Measurements from ENCODE around the gene AK5.

Gene AK5

DNA sequence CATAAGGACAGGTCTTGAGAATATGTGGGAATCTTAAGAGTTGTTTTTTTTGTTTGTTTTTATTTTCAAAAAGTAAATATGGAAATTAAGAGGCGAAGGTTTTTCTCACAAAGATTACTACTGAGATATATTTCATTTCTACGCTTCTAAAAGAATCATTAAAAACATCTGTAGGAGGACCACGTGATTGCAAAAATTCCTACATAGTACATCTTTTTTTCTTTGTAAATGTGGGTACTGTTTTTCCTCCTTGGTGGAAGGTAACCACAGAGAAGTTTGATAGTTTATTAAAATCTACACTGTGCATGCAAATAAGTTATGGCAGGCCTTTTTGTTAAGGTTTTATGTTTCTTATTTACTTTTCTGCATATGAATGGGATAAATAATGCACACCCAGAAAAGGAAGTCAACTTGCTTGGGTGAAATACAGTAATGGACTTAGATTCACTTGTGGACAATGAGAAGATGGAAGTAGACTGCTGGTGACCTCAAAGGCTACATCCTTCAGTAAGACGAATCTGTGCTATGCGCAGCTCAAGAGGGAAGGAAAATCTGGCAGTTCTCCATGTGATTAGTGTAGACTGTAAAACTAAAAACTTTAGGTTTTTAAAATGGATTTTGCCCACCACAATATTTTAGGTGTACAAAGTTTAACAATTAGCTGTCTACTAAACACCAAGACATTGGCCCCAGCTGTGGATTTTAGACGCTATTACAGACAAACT, 2.0 kb downstream of the AK5 start:
- H3K27ac ChIP-seq, result no peak overlapping the region
- TF ChIP-seq, protein P1, sequence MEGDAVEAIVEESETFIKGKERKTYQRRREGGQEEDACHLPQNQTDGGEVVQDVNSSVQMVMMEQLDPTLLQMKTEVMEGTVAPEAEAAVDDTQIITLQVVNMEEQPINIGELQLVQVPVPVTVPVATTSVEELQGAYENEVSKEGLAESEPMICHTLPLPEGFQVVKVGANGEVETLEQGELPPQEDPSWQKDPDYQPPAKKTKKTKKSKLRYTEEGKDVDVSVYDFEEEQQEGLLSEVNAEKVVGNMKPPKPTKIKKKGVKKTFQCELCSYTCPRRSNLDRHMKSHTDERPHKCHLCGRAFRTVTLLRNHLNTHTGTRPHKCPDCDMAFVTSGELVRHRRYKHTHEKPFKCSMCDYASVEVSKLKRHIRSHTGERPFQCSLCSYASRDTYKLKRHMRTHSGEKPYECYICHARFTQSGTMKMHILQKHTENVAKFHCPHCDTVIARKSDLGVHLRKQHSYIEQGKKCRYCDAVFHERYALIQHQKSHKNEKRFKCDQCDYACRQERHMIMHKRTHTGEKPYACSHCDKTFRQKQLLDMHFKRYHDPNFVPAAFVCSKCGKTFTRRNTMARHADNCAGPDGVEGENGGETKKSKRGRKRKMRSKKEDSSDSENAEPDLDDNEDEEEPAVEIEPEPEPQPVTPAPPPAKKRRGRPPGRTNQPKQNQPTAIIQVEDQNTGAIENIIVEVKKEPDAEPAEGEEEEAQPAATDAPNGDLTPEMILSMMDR (IDR thresholded peaks at IDR 0.05), result no peak
- TF ChIP-seq ZFX (IDR thresholded peaks at IDR 0.05; ENCODE audit: borderline replicate concordance), result no peak

DNA sequence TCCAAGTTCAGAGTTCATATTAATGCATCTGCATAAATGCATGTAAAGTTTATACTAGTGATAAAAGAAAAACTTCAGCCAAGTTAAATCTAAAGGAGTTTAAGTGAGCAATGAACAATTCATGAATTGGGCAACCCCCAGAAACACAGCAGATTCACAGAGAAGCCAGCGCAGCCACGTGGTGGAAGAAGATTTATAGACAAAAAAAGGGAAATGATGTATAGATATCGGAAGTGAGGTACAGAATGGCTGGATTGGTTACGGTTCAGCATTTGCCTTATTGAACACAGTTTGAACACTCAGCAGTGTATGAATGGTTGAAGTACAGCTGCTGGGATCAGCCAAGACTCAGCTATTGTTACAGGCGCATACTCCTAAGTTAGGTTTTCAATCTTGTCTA, 5.7 kb downstream of the AK5 start:
- TF ChIP-seq, protein P1 (IDR thresholded peaks at IDR 0.05), result no peak
- TF ChIP-seq ZFX (IDR thresholded peaks at IDR 0.05; ENCODE audit: borderline replicate concordance), result no peak

DNA sequence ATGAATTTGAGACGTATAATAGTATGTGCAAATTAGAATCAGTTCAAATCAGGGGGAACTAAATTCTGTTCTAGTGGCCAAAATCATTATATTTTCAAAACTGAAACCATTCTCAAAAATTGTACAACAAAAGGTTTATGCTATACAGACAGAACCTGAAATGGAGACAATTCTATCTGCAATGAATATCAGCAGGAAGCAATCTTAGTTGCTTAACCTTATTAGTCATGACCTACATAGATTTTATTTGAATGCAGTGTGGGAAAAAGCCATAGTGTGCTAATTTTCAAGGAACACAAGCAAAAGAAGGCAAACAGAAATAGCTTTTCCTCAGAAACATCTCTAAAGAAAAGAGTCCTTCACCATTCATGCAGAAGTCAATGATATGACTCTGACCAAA, 6.5 kb downstream of the AK5 start:
- TF ChIP-seq, protein P1 (IDR thresholded peaks at IDR 0.05), result no peak
- no peak for TF ChIP-seq ZFX (IDR thresholded peaks at IDR 0.05; ENCODE audit: borderline replicate concordance)
- H3K27ac ChIP-seq, result no peak overlapping the region

More for the DNA sequence above, 5.7 kb downstream of the AK5 start:
- H3K27ac ChIP-seq, result no peak overlapping the region

DNA sequence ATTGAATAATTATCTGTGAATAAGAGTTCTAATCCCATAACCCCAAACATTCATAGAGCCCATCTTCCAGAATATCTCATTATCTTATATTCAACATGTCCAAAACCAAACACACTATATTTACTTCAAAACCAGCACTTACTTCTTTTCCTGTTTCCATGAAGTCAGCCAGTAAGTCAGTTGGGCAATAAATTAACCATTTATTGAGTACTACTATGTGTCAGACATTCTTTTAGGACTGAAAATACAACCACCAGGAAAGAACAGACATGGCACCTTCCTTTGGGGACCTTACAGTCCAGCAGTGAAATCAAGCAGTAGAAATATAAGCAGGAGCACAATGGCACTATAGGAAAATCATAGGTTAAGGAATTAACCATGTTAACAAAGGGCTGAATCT, 8.8 kb downstream of the AK5 start:
- TF ChIP-seq, protein P1 (IDR thresholded peaks at IDR 0.05), result no peak
- TF ChIP-seq ZFX (IDR thresholded peaks at IDR 0.05; ENCODE audit: borderline replicate concordance), result no peak
- H3K27ac ChIP-seq, result no peak overlapping the region

DNA sequence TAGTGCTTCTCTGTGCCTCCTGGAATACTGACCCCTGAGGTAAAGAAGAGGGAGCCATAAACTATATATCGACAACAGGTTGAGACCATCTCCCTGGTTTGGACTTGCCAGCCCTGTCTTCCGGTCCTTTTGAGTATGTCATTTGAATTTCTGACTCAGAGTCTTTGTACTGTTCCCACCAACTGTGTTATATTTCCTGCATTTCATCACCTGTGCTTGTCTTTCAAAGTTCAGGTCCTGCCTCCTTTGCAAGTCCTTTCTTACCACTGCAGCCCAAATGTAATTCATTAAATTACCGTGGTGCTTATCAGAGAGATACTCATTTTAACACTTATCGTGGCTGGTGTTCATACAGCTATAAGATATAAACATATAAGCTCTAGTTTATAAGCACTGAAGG, 10.7 kb downstream of the AK5 start:
- TF ChIP-seq, protein P1 (IDR thresholded peaks at IDR 0.05), result no peak
- TF ChIP-seq ZFX (IDR thresholded peaks at IDR 0.05; ENCODE audit: borderline replicate concordance), result no peak
- H3K27ac ChIP-seq, result no peak overlapping the region

DNA sequence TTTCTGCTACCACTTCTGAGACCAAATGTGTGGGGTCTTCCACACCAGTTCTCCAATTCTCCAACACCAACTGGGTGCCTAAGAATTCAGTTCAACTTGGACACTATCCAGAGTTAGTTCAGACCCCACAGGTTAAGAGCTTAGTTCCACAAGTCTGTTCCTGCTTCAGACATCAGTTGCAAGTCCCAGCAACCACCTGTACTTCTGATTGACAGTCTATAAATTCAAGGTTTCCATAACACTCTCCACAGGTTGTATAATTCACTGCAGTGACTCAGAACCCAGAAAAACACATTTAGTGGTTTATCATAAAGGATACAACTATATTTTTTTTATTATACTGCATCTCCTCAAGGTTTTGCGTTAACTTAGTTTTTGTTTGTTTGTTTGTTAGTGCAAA, 18.7 kb downstream of the AK5 start:
- TF ChIP-seq, protein P1 (IDR thresholded peaks at IDR 0.05), result no peak
- TF ChIP-seq ZFX (IDR thresholded peaks at IDR 0.05; ENCODE audit: borderline replicate concordance), result no peak
- no peak overlapping the region for H3K27ac ChIP-seq

DNA sequence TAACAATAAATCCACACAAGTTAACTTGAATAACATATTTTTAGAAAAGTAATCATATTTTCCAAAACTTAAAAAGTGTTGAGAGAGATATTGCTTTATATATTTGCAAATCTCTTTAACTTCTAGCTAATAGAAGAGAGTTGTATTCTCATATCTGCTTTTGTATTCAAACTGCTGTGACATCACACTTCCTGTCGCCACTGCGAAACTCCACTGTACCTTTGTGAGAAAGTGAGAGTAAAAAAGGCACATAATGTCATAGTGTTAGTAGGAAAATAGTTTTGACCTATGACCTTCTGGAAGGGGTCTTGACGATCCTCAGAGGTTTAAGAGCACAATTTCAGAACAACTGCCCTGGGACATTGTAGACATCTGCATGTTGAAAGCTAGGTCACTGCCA, 21.6 kb downstream of the AK5 start:
- H3K27ac ChIP-seq, result no peak overlapping the region
- TF ChIP-seq, protein P1 (IDR thresholded peaks at IDR 0.05), result no peak
- no peak for TF ChIP-seq ZFX (IDR thresholded peaks at IDR 0.05; ENCODE audit: borderline replicate concordance)

Measured in 22Rv1 (cell line).